ENCODE data around the gene GRIK1.

GRIK1 gene

DNA sequence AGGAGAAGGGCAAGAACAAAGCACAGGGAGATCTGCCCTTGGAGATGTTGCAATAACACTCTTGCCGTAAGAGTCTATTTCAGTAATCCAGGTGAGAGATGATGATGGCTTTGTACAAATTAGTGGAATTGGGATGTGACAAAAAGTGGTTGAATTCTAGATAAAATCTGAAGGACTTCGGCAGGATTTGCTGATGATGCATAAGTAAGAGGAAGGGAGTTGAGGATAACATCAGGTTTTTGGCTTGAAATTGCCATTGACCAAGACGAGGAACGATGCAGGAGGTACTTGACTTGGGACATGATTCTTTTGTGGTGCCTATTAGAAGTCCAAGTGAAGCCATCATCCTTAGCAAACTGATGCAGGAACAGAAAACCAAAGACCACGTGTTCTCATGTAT is 238.1 kb downstream of the GRIK1 start:
- DNase-seq (ENCODE audit: insufficient read length, low spot score) (no peak), FAIRE-seq (no peak)
- TF ChIP-seq, protein P1, sequence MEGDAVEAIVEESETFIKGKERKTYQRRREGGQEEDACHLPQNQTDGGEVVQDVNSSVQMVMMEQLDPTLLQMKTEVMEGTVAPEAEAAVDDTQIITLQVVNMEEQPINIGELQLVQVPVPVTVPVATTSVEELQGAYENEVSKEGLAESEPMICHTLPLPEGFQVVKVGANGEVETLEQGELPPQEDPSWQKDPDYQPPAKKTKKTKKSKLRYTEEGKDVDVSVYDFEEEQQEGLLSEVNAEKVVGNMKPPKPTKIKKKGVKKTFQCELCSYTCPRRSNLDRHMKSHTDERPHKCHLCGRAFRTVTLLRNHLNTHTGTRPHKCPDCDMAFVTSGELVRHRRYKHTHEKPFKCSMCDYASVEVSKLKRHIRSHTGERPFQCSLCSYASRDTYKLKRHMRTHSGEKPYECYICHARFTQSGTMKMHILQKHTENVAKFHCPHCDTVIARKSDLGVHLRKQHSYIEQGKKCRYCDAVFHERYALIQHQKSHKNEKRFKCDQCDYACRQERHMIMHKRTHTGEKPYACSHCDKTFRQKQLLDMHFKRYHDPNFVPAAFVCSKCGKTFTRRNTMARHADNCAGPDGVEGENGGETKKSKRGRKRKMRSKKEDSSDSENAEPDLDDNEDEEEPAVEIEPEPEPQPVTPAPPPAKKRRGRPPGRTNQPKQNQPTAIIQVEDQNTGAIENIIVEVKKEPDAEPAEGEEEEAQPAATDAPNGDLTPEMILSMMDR (IDR thresholded peaks at IDR 0.05; ENCODE audit: insufficient read depth, missing control alignments) = no peak

GRCh38 chr21:29697555-29698193 is 242.1 kb downstream of the GRIK1 start:
- TF ChIP-seq, protein P1 (IDR thresholded peaks at IDR 0.05; ENCODE audit: insufficient read depth, missing control alignments) = no peak
- DNase-seq (ENCODE audit: insufficient read length, low spot score) = no peak
- FAIRE-seq = no peak

- TF ChIP-seq, protein P1 (IDR thresholded peaks at IDR 0.05; ENCODE audit: insufficient read depth, missing control alignments) = no peak
- DNase-seq (ENCODE audit: insufficient read length, low spot score) (no peak), FAIRE-seq (no peak)
Measured at GRCh38 chr21:29696937-29697336, 242.9 kb downstream of the GRIK1 start.

- TF ChIP-seq, protein P1 (IDR thresholded peaks at IDR 0.05; ENCODE audit: insufficient read depth, missing control alignments) = no peak
- FAIRE-seq (no peak), DNase-seq (ENCODE audit: insufficient read length, low spot score) (no peak)
Measured at GRCh38 chr21:29691616-29692491, 247.9 kb downstream of the GRIK1 start.

- TF ChIP-seq, protein P1 (IDR thresholded peaks at IDR 0.05; ENCODE audit: insufficient read depth, missing control alignments) = no peak
- DNase-seq (ENCODE audit: insufficient read length, low spot score) = no peak
- FAIRE-seq = no peak
Measured at GRCh38 chr21:29689753-29690152, 250.0 kb downstream of the GRIK1 start.

- TF ChIP-seq, protein P1 (IDR thresholded peaks at IDR 0.05; ENCODE audit: insufficient read depth, missing control alignments) = no peak
- FAIRE-seq = no peak
Measured at GRCh38 chr21:29684106-29684505, 255.7 kb downstream of the GRIK1 start.

GRCh38 chr21:29682800-29683199 is 257.0 kb downstream of the GRIK1 start:
- no peak for FAIRE-seq
- TF ChIP-seq, protein P1 (IDR thresholded peaks at IDR 0.05; ENCODE audit: insufficient read depth, missing control alignments) = no peak
- no peak for DNase-seq (ENCODE audit: insufficient read length, low spot score)

More at GRCh38 chr21:29684106-29684505, 255.7 kb downstream of the GRIK1 start:
- no peak for DNase-seq (ENCODE audit: insufficient read length, low spot score)
